ES-I3 (cell line): Measurements from ENCODE around the gene TOP1.

Experiments used
- H3K36me3 ChIP-seq: 2 replicates; pipeline ENCODE4 v1.6.1; 2013; ENCODE audit warnings: mild to moderate bottlenecking, low read length, control low read depth, moderate library complexity; ENCODE audit not compliant: insufficient read depth
- H3K4me1 ChIP-seq: 2 replicates; pipeline ENCODE4 v1.6.1; 2013; ENCODE audit warnings: mild to moderate bottlenecking, control low read depth, low read length; ENCODE audit not compliant: insufficient read depth
- H3K9ac ChIP-seq: 2 replicates; pipeline ENCODE4 v1.6.1; 2013; ENCODE audit warnings: low read depth, mild to moderate bottlenecking, low read length, moderate library complexity
- H3K9me3 ChIP-seq: 2 replicates; pipeline ENCODE4 v1.6.1; 2013; ENCODE audit warnings: mild to moderate bottlenecking, low read length, moderate library complexity; ENCODE audit not compliant: control insufficient read depth, insufficient read depth

The TOP1 gene

DNA sequence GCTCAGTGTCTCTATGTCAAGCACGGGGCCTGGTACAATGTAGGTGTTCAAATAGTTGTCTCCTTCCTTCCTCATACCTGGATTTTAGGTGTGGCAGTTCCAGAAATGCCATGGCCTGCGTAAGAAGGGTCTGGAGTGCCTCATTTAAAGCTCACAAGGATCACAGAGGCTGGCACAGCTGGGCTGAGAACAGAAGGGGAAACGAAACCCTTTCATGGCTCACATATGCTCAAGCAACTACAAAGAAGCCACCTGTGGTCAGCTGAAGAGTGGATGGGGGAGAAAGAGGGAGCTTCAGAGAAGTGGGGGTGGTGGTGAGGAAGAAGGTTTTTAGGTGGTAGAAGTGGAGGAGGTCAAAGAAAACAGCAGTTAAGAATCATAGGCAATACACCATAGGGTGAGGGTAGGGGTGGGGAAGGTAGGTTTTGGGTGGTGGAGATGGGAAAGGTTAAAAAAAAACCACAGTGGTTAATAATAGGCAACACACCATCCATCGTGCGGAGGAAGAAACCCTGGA is 17.0 kb upstream of the TOP1 start:
- peaks cover 7% of the 10 kb centered on the region; the same call in 1 of the 2 replicates for H3K9me3 ChIP-seq
- H3K9ac ChIP-seq: no peak overlapping the region
- H3K4me1 ChIP-seq: peaks cover 4% of the 10 kb centered on the region; the same call in 1 of the 2 replicates
- no peaks in the 10 kb centered on the region for H3K36me3 ChIP-seq

DNA sequence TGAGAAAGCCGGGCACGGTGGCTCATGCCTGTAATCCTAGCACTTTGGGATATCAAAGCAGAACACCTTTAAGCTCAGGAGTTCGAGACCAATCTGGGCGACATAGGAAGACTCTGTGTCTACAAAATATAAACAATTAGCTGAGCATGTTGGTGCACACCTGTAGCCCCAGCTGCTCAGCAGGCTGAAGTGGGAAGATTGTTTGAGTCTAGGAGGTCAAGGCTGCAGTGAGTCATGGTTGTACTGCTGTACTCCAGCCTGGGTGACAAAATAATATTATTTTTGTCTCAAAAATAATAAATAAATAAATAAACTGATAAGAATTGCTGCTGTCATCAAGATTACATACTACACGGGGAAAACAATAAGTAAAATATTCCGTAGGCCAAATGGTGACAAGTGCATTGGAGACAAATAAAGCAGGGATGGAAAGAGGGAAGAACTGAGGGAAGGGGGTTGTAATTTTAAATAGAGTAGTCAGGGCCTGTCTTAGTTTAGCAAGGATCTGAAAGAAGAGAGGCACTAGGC is 14.0 kb upstream of the TOP1 start:
- H3K9ac ChIP-seq: no peak overlapping the region
- H3K4me1 ChIP-seq: no peaks in the 10 kb centered on the region; the same call in 1 of the 2 replicates

GRCh38 chr20:41017448-41018042 is 11.1 kb upstream of the TOP1 start:
- H3K9ac ChIP-seq: no peak overlapping the region

More for the DNA sequence above, 14.0 kb upstream of the TOP1 start:
- H3K36me3 ChIP-seq: no peaks in the 10 kb centered on the region
- H3K9me3 ChIP-seq: no peaks in the 10 kb centered on the region

DNA sequence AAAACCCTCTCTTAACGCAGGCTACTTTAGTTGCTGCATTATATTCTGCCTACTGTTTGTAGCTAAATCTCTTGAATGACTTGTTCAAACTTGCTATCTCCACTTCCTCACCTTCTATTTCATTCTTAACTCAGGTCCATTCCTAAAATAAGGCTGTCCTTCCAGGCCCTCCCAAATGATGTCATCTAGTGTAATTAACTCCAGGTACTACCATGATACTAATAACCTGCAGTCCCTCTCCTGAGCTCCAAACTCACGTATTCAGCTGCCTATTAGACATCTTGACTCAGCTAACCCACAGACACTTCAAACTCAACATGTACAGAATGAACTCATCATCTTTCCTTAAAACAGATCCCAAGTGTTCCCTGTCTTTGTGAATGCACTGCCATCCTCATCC is 10.5 kb upstream of the TOP1 start:
- H3K36me3 ChIP-seq: no peaks in the 10 kb centered on the region
- H3K9ac ChIP-seq: no peak overlapping the region
- H3K4me1 ChIP-seq: no peaks in the 10 kb centered on the region; the same call in 1 of the 2 replicates
- H3K9me3 ChIP-seq: no peaks in the 10 kb centered on the region

More at GRCh38 chr20:41017448-41018042, 11.1 kb upstream of the TOP1 start:
- Histone ChIP-seq H3K36me3 (no peaks in the 10 kb centered on the region), H3K4me1 (no peaks in the 10 kb centered on the region; the same call in 1 of the 2 replicates), H3K9me3 (no peaks in the 10 kb centered on the region)

- H3K9me3 ChIP-seq: no peaks in the 10 kb centered on the region
- H3K36me3 ChIP-seq: no peaks in the 10 kb centered on the region
- H3K4me1 ChIP-seq: peaks cover 9% of the 10 kb centered on the region; the same call in 1 of the 2 replicates
- H3K9ac ChIP-seq: no peak overlapping the region
Measured at GRCh38 chr20:41023549-41023948, 5.1 kb upstream of the TOP1 start.

GRCh38 chr20:41027366-41027765 is 1.3 kb upstream of the TOP1 start:
- Histone ChIP-seq H3K36me3 (peaks cover 7% of the 10 kb centered on the region; the same call in 1 of the 2 replicates), H3K9me3 (no peaks in the 10 kb centered on the region), H3K9ac (peak overlapping the region; percentile 65; the same call in 1 of the 2 replicates), H3K4me1 (peaks cover 27% of the 10 kb centered on the region)

DNA sequence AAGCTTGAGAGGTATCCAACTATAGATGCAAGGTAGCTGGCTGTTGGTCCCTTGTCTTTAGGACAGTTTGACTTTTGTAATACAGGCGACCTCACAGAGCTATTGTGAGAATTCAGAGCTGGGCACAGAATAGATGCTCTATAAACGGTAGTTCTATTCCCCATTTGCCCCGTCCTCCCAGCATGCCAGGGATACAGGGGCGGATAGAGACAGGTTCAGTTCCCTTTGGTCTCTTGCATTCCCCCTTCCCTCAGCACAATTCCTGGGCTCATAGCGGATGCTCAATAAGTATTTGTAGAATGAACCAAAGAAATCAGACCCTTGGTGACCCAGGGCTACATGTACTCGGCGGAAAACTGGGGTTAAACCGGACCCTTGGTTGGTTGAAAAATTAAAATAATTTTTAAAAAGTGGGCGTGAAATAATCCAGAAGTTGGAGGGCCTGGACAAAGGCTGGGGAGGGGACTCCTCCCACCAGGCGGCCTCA is 707 bp upstream of the TOP1 start:
- peak overlapping the region; percentile 65; the same call in 1 of the 2 replicates for H3K9ac ChIP-seq
- H3K4me1 ChIP-seq: peaks cover 31% of the 10 kb centered on the region
- peaks cover 12% of the 10 kb centered on the region for H3K36me3 ChIP-seq
- no peaks in the 10 kb centered on the region for H3K9me3 ChIP-seq

DNA sequence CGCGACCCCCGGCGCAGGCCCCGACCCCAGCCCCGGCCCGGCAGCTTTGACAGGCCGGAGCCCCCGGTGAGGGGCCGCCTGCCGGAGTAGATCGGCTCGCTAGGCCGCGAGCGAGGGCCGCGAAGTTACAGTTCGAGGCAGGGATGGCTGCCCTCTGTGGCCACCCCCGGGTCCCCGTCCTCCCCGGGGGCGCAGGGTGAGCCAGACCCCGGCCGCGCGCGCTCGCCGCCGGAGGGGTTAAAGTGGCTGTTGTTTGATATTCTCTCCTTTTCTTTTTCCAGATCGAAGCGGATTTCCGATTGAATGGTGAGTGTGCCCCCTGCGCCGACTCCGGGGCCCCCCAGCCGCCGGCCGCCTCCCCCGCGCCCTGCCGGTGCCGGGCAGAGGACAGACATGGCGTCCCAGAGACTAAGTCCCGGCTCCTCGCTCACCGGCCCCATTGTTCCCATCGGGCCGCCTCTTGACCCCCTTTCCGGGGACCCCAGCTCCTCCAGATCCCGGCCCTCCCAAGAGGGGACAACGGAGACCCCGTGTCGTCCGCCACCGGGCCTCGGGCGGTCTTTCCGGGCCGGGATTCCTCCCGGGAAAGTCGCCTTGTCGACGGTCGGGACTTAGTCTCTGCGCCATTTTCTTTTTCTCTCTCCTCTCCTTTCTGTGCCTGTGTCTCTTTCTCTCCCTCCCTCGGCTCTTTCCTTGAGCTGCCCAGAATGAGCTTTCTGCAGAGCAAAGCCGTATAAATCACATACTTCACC is 704 bp downstream of the TOP1 start:
- Histone ChIP-seq H3K36me3 (peaks cover 12% of the 10 kb centered on the region), H3K4me1 (peaks cover 34% of the 10 kb centered on the region), H3K9me3 (no peaks in the 10 kb centered on the region), H3K9ac (peak overlapping the region; percentile 99)

DNA sequence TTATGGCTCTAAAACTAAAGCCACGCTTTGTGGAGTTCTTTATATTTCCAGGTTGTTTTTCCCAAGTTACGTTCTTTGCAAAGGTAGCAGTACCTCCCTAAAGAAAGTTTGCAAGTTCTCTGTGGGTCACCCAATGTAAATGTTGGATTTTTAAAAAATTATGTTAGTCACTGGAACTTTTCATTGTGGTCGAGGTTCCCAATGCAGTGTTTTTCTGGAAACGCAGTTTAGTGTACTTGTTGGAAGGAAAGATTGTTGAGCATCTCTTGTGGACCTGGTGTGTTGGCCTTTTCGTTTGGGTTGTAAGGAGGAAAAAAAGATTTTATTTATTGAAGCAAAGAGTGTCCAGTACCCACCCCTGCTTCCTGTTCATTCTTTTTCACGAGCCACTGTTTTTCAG is 1.4 kb downstream of the TOP1 start:
- Histone ChIP-seq H3K9ac (peak overlapping the region; percentile 99), H3K4me1 (peaks cover 34% of the 10 kb centered on the region), H3K36me3 (peaks cover 12% of the 10 kb centered on the region), H3K9me3 (no peaks in the 10 kb centered on the region)

GRCh38 chr20:41030531-41031242 is 2.1 kb downstream of the TOP1 start:
- Histone ChIP-seq H3K9ac (peak overlapping the region; percentile 99; the same call in 1 of the 2 replicates), H3K4me1 (peaks cover 34% of the 10 kb centered on the region), H3K36me3 (peaks cover 12% of the 10 kb centered on the region), H3K9me3 (no peaks in the 10 kb centered on the region)

GRCh38 chr20:41031243-41031619 is 2.6 kb downstream of the TOP1 start:
- H3K36me3 ChIP-seq: peaks cover 12% of the 10 kb centered on the region
- peak overlapping the region; percentile 99; the same call in 1 of the 2 replicates for H3K9ac ChIP-seq
- peaks cover 30% of the 10 kb centered on the region for H3K4me1 ChIP-seq
- no peaks in the 10 kb centered on the region for H3K9me3 ChIP-seq

- Histone ChIP-seq H3K4me1 (peaks cover 28% of the 10 kb centered on the region), H3K36me3 (peaks cover 12% of the 10 kb centered on the region), H3K9ac (no peak overlapping the region)
Measured at GRCh38 chr20:41032271-41032670, 3.6 kb downstream of the TOP1 start.

GRCh38 chr20:41034239-41034638 is 5.6 kb downstream of the TOP1 start:
- H3K4me1 ChIP-seq: peaks cover 31% of the 10 kb centered on the region
- H3K36me3 ChIP-seq: peaks cover 12% of the 10 kb centered on the region

More at GRCh38 chr20:41032271-41032670, 3.6 kb downstream of the TOP1 start:
- H3K9me3 ChIP-seq: no peaks in the 10 kb centered on the region

DNA sequence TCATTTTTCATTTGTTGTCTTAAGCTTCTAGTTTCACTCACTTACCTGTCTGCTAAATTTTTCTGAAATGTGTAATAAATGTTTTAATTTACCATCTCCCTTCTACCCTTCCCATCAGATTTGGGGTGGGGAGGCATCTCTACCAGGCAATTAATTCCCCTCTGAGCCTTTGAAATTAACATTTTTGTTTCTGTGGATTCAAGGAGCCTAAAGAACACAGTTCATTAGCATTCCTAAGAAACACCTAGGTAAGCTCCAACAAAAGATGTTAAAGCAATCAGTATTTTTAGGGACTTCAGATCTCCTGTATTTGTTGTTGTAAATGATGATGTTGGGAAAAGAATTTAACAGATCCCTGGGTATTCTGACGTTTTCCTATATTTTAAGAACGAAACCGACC is 6.6 kb downstream of the TOP1 start:
- Histone ChIP-seq H3K36me3 (peaks cover 11% of the 10 kb centered on the region), H3K4me1 (peaks cover 31% of the 10 kb centered on the region), H3K9me3 (no peaks in the 10 kb centered on the region), H3K9ac (no peak overlapping the region)

More at GRCh38 chr20:41034239-41034638, 5.6 kb downstream of the TOP1 start:
- no peaks in the 10 kb centered on the region for H3K9me3 ChIP-seq
- H3K9ac ChIP-seq: no peak overlapping the region
